Fibroblast of the aortic adventitia (primary cell): Measurements from ENCODE around the gene EEFSEC. TPM values are rescaled to one million over a fixed set of nuclear protein-coding genes. Genes with fewer than 3 reads are reported as not detected.

Experiments used
- DNase-seq: peaks from one replicate; pipeline ENCODE4 v3.0.0-alpha.2; 2010; ENCODE audit warnings: low read depth
- H3K4me3 ChIP-seq: 2 replicates; pipeline ENCODE4 v1.5.1; 2011; ENCODE audit warnings: low read depth, mild to moderate bottlenecking, control low read depth, low read length, moderate library complexity
- total RNA-seq: library from RNA; depleted of rRNA; stranded (reverse); fragments of >200 nt; gene quantifications from 2 replicates; pipeline ENCODE4 v1.2.3, GENCODE V29; 2012; ENCODE audit warnings: low replicate concordance
- TF ChIP-seq, protein P1 (sequence below): IDR thresholded peaks from 2 replicates; pipeline ENCODE4 v1.5.1; 2011; ENCODE audit warnings: mild to moderate bottlenecking, low read length, control low read depth, inconsistent platforms; ENCODE audit not compliant: insufficient read depth

Gene EEFSEC
- total RNA-seq, 1 donor = 8.1 TPM

DNA sequence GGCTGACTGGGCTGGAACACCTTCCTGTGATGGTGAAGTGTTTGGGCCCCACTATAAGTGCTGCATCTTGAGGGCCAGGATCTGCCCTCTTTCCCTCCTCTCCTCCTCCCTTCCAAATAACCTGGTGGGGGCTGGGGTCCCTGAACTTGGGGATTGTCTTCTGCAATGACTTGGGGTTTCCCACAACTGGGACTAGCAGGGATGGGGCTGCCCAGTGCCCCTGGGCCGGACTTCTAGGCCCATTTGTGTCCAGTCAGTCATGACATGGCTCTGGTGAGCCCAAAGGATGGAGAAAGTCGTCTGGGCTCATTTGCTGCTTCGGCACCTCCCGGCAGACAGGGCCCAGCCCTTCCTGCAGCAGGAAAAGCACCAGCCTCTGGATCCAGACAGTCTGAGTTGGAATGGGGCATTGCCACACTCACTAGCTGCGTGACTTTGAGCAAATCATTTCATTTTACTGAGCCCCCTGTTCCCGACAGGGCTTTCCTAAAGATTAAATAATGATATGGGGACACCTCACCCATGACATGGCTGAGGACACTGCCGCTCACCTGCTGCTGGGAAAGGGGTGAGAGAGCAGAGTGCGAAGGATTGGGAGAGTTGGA, 200.2 kb downstream of the EEFSEC start:
- TF ChIP-seq, protein P1, sequence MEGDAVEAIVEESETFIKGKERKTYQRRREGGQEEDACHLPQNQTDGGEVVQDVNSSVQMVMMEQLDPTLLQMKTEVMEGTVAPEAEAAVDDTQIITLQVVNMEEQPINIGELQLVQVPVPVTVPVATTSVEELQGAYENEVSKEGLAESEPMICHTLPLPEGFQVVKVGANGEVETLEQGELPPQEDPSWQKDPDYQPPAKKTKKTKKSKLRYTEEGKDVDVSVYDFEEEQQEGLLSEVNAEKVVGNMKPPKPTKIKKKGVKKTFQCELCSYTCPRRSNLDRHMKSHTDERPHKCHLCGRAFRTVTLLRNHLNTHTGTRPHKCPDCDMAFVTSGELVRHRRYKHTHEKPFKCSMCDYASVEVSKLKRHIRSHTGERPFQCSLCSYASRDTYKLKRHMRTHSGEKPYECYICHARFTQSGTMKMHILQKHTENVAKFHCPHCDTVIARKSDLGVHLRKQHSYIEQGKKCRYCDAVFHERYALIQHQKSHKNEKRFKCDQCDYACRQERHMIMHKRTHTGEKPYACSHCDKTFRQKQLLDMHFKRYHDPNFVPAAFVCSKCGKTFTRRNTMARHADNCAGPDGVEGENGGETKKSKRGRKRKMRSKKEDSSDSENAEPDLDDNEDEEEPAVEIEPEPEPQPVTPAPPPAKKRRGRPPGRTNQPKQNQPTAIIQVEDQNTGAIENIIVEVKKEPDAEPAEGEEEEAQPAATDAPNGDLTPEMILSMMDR = no peak
- no peak for DNase-seq
- no peak overlapping the region for H3K4me3 ChIP-seq

DNA sequence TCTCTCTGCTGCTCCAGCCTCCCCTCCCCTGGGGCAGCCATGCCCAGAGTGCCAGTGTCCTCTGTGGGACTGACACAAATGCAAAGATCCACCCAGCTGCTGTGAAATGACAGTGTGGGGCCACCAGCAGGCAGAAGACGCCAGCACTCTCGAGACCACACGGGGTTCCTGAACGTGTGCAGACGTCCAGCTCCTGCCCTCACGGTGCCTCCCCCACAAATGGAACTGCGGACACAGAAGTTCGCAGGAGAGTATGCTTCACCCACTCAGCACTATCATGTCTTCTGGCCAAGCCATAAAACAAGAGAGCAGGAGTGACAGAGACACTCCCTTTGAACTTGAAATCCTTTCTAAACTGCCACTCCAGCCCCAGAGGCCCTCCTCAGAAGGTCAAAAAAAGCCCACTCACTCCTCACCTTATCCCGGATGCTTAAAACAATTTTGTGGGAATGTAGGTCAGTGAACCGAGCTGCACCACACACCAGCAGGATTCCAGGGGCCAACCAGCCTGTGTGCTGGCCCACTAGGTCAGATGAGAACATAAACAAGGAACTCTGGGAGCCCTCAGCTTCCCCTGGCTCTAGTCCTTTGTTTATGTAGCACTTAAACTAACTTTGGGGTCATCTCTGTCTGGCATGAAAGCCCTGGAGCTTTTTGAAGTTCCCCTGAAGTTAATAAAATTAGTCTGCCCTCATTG, 200.9 kb downstream of the EEFSEC start:
- H3K4me3 ChIP-seq = no peak overlapping the region
- TF ChIP-seq, protein P1 = no peak
- no peak for DNase-seq

DNA sequence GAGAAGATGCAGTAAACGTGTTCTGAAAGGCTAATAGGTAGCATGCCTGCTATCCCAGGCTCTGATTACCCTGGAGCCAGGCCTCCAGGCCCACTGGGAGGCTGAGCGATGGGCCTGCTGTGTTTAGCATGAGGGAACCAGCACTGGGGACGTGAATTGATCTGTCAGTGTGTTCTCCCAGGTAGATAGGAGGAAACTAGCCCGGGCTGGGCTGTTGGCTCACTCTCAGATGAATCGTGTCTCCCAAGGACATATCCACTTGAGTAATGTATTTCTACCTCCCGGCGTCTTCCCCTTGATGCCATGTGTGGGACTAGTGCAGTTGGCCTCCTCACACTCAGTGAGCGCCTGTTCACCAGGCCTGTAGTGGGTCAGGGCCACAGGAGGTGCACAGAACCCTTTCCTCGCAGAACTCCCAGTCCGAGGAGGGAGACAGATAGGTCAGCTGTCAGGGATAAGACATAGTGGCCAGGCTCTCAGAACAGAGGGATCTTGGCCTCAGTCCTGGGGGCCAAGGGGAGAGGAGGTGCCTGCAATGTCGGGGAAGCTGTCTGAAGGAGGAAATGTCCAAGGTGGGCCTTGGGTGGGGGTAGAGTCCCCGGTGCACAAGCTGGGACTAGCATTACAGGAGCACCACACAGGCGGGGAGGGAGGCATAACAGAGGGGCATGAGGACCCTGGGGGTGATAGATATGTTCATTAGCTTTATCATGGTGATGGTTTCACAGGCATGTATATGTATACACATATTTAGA, 201.7 kb downstream of the EEFSEC start:
- no peak for DNase-seq
- TF ChIP-seq, protein P1 = no peak
- no peak overlapping the region for H3K4me3 ChIP-seq

DNA sequence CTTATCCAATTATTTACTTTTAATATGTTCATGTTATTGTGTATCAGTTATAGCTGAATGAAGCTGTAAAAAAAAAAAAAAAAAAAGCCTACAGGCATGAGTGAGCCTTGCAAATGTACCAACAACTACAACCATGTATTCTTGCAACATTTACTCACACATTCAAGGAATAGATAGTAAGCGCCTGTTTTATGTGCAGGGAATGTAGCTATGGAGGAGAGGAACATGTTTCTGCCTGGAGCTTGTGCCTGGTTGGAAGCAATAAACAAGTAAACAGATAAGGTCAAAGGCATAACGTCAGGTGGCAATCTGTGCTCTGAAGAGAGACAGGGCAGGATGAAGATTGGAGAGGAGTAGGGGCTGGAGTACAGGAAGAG, 202.2 kb downstream of the EEFSEC start:
- no peak overlapping the region for H3K4me3 ChIP-seq
- no peak for DNase-seq
- TF ChIP-seq, protein P1 = no peak

DNA sequence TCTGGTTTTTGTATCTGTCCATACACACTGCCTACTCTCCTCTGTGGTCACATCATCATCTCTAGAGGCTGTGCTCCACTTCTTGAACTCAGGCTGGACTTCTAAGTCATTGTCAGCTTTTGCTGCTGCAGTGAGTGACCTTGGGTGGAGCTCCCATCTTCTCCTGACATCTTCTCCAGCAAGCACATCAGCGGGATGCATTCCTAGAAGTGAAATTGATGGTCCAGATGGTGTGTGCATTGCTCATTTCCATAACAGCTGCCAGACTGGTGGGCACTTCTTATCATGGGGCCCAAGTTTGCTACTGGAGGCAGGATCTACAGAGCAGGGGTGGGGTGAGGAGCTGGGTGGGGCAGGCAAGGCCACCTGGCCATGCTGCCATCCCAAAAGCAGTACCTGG, 203.5 kb downstream of the EEFSEC start:
- no peak for DNase-seq
- H3K4me3 ChIP-seq = no peak overlapping the region
- TF ChIP-seq, protein P1 = no peak

DNA sequence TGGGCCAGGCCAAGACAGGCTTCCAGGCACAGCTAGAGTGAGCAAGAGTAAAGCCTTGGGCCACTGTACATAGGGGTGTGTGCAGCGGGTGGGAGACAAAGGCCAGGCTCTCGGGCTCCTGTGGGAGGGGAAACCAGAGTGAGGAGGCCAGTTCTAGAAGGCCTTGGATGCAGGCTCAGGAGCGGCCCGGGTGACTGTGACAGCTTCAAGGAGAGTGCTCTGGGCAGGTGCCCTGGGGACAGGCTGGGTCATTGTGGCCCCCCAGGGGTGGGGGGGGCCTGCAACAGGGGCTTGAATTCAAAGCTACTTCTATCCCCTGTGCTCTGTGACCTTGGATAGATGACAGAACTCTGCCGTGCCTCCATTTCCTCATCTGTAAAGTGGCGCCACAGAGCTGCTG, 204.3 kb downstream of the EEFSEC start:
- no peak overlapping the region for H3K4me3 ChIP-seq
- DNase-seq = no peak
- TF ChIP-seq, protein P1 = no peak
